H1 (cell line): Measurements from ENCODE around the gene PSMA5. TPM values are rescaled to one million over a fixed set of nuclear protein-coding genes. Genes with fewer than 3 reads are reported as not detected.

Experiments
- CTCF ChIA-PET: fragments of 300-600 bp; sonication (Branson Sonifier 250); formaldehyde crosslinking; loops from one replicate; lab custom pipeline; 2021; ENCODE audit not compliant: partially characterized antibody; lab: Charles Lee
- POLR2A ChIA-PET: fragments of 300-600 bp; sonication (Branson Sonifier 250); formaldehyde crosslinking; loops from one replicate; lab custom pipeline; 2021; ENCODE audit warnings: inconsistent platforms; ENCODE audit not compliant: partially characterized antibody; lab: Charles Lee
- DNase-seq, 2 experiments: peaks; one replicate each; pipeline versions ENCODE4 v3.0.0 to v3.0.0-alpha.2; 2010 to 2022; ENCODE audit warnings: low spot score in 2 of 2, low read depth in 1 of 2, mixed read lengths in 1 of 2
- FAIRE-seq: peaks from 2 replicates; lab custom pipeline; 2011; peaks lifted over from hg19 to GRCh38; lab: Jason Lieb, UNC
- H2AFZ ChIP-seq: 2 replicates; pipeline ENCODE4 v1.8.1; 2012; ENCODE audit warnings: low read length, inconsistent platforms
- H2AK5ac ChIP-seq: 2 replicates; pipeline ENCODE4 v1.6.1; 2013; ENCODE audit warnings: low read depth, low read length
- H2BK120ac ChIP-seq: replicated peaks from 2 replicates; pipeline ENCODE3; 2013; ENCODE audit warnings: low read depth, low read length, inconsistent platforms
- H2BK12ac ChIP-seq: 2 replicates; pipeline ENCODE4 v1.6.1; 2013; ENCODE audit warnings: low read depth, low read length
- H2BK15ac ChIP-seq: 2 replicates; pipeline ENCODE4 v1.6.1; 2013; ENCODE audit warnings: low read length
- H2BK20ac ChIP-seq: 2 replicates; pipeline ENCODE4 v1.6.1; 2013; ENCODE audit warnings: low read length
- H2BK5ac ChIP-seq: 2 replicates; pipeline ENCODE4 v1.6.1; 2013; ENCODE audit warnings: low read depth, low read length
- H3K14ac ChIP-seq: 2 replicates; pipeline ENCODE4 v1.6.1; 2013; ENCODE audit warnings: inconsistent platforms; ENCODE audit not compliant: insufficient read length
- H3K18ac ChIP-seq: 2 replicates; pipeline ENCODE4 v1.6.1; 2013; ENCODE audit warnings: low read length; ENCODE audit errors: extremely low read depth
- H3K23ac ChIP-seq: 2 replicates; pipeline ENCODE4 v1.6.1; 2013; ENCODE audit warnings: inconsistent platforms; ENCODE audit not compliant: insufficient read length
- H3K23me2 ChIP-seq: 2 replicates; pipeline ENCODE4 v1.6.1; 2013; ENCODE audit warnings: low read depth, low read length
- H3K27ac ChIP-seq: 2 replicates; pipeline ENCODE4 v1.6.1; 2011; ENCODE audit warnings: low read depth, low read length, inconsistent platforms
- H3K27me3 ChIP-seq, 4 experiments: replicated peaks in 1 of 4; 1 replicate in 1 of 4; 2 replicates in 3 of 4; pipeline versions ENCODE4 v1.6.1 to v1.8.1; 2011 to 2013; ENCODE audit warnings: low read length in 3 of 4, mild to moderate bottlenecking in 3 of 4, inconsistent platforms in 2 of 4, mixed read lengths in 2 of 4, moderate library complexity in 1 of 4; ENCODE audit not compliant: control insufficient read depth in 3 of 4, insufficient read depth in 3 of 4; ENCODE audit errors: extremely low read depth in 1 of 4
- H3K36me3 ChIP-seq, 4 experiments: 2 replicates each; pipeline versions ENCODE4 v1.6.1 to v1.8.1; 2011 to 2013; ENCODE audit warnings: mild to moderate bottlenecking in 4 of 4, low read length in 3 of 4, moderate library complexity in 2 of 4, control low read depth in 1 of 4, inconsistent platforms in 1 of 4; ENCODE audit not compliant: insufficient read depth in 4 of 4, control insufficient read depth in 2 of 4
- H3K4ac ChIP-seq: replicated peaks from 2 replicates; pipeline ENCODE3; 2013; ENCODE audit warnings: low read length, low read depth, mixed read lengths, inconsistent platforms; ENCODE audit not compliant: insufficient read length
- H3K4me1 ChIP-seq, 4 experiments: replicated peaks in 1 of 4; 1 replicate in 1 of 4; 2 replicates in 3 of 4; pipeline versions ENCODE4 v1.6.1 to v1.8.1; 2011 to 2013; ENCODE audit warnings: low read length in 3 of 4, inconsistent platforms in 2 of 4, mixed read lengths in 1 of 4; ENCODE audit not compliant: insufficient read depth in 4 of 4, control insufficient read depth in 3 of 4
- H3K4me2 ChIP-seq, 2 experiments: 2 replicates each; pipeline versions ENCODE4 v1.6.1 to v1.8.1; 2011 to 2013; ENCODE audit warnings: low read depth in 2 of 2, low read length in 2 of 2, control low read depth in 1 of 2, inconsistent platforms in 1 of 2, mild to moderate bottlenecking in 1 of 2; ENCODE audit not compliant: insufficient read depth in 1 of 2
- H3K4me3 ChIP-seq, 4 experiments: fragments of 200-600, 300-600 bp in 1 of 4; sonication (generic), shearing (Covaris generic), sonication (Bioruptor Twin) in 1 of 4; 2 replicates each; pipeline versions ENCODE4 v1.5.1 to v1.8.1; 2011 to 2016; ENCODE audit warnings: low read length in 4 of 4, low read depth in 3 of 4, control low read depth in 2 of 4, inconsistent platforms in 2 of 4, mild to moderate bottlenecking in 2 of 4, mixed read lengths in 1 of 4, moderate library complexity in 1 of 4; ENCODE audit not compliant: insufficient read depth in 2 of 4; ENCODE audit errors: extremely low read depth in 1 of 4
- H3K56ac ChIP-seq: replicated peaks from 2 replicates; pipeline ENCODE3; 2013; ENCODE audit warnings: low read depth, mild to moderate bottlenecking, mixed read lengths, low read length, inconsistent platforms; ENCODE audit not compliant: insufficient read length
- H3K79me1 ChIP-seq: 2 replicates; pipeline ENCODE4 v1.6.1; 2013; ENCODE audit warnings: low read depth, low read length, control low read depth
- H3K79me2 ChIP-seq, 2 experiments: 2 replicates each; pipeline versions ENCODE4 v1.6.1 to v1.8.1; 2012 to 2013; ENCODE audit warnings: low read length in 2 of 2, mild to moderate bottlenecking in 2 of 2, inconsistent platforms in 1 of 2; ENCODE audit not compliant: insufficient read depth in 2 of 2, control insufficient read depth in 1 of 2
- H3K9ac ChIP-seq, 4 experiments: replicated peaks in 1 of 4; 1 replicate in 1 of 4; 2 replicates in 3 of 4; pipeline versions ENCODE4 v1.6.1 to v1.8.1; 2011 to 2013; ENCODE audit warnings: low read depth in 3 of 4, low read length in 3 of 4, control low read depth in 2 of 4, mild to moderate bottlenecking in 2 of 4, moderate library complexity in 2 of 4, inconsistent platforms in 1 of 4; ENCODE audit errors: extremely low read depth in 1 of 4
- H3K9me3 ChIP-seq, 2 experiments: 2 replicates each; pipeline versions ENCODE4 v1.6.1 to v1.8.1; 2012 to 2013; ENCODE audit warnings: mild to moderate bottlenecking in 2 of 2, moderate library complexity in 2 of 2, control low read depth in 1 of 2, inconsistent platforms in 1 of 2, low read depth in 1 of 2, low read length in 1 of 2, mixed read lengths in 1 of 2; ENCODE audit not compliant: insufficient read depth in 2 of 2
- H4K20me1 ChIP-seq, 2 experiments: replicated peaks in 1 of 2; 2 replicates each; pipeline versions ENCODE3 to v1.8.1; 2011 to 2013; ENCODE audit warnings: inconsistent platforms in 2 of 2, low read length in 2 of 2, mild to moderate bottlenecking in 1 of 2; ENCODE audit not compliant: insufficient read depth in 2 of 2, control insufficient read depth in 1 of 2
- H4K5ac ChIP-seq: 2 replicates; pipeline ENCODE4 v1.6.1; 2013; ENCODE audit warnings: low read length, low read depth, mixed read lengths, inconsistent platforms; ENCODE audit not compliant: insufficient read length
- H4K8ac ChIP-seq: 2 replicates; pipeline ENCODE4 v1.8.0; 2013; ENCODE audit warnings: mild to moderate bottlenecking, moderate library complexity, low read length, inconsistent platforms; ENCODE audit not compliant: insufficient read depth; ENCODE audit errors: extremely low read depth
- H4K91ac ChIP-seq: replicated peaks from 2 replicates; pipeline ENCODE3; 2013; ENCODE audit warnings: low read length, mixed read lengths, inconsistent platforms; ENCODE audit not compliant: insufficient read length
- CBX8 ChIP-seq: fragments of 300-800, 300-1000 bp; sonication (generic); IDR thresholded peaks from 2 replicates; pipeline ENCODE4 v1.7.1; 2016; ENCODE audit warnings: low read depth, low read length, borderline replicate concordance
- WGBS, 2 experiments: shearing (Covaris generic) in 1 of 2; methylation state at CpG; one replicate each; pipeline versions ENCODE4 v1.1.6 to v1.1.7; 2013 to 2015; ENCODE audit warnings: low lambda C conversion rate in 2 of 2, mixed read lengths in 2 of 2, inconsistent platforms in 1 of 2, low coverage in 1 of 2, missing lambda C conversion rate in 1 of 2; ENCODE audit not compliant: insufficient replicate concordance in 2 of 2, insufficient coverage in 1 of 2, insufficient read length in 1 of 2; ENCODE audit errors: extremely low coverage in 1 of 2, missing lambda C conversion rate in 1 of 2; 5-methylcytosine and 5-hydroxymethylcytosine counted together
- polyA plus RNA-seq, 7 experiments: library from polyadenylated mRNA; depleted of rRNA in 3 of 7; stranded (reverse) in 5 of 7; unstranded in 2 of 7; fragments of >200 nt in 5 of 7; fragments of 200-250 nt in 2 of 7; gene quantifications; 1 replicate in 5 of 7; 2 replicates in 1 of 7; 4 replicates in 1 of 7; pipeline versions ENCODE4 v1.2.1 to v1.2.3, GENCODE V29; 2011 to 2013; ENCODE audit warnings: missing spikeins in 2 of 7, mixed read lengths in 2 of 7
- total RNA-seq: library from RNA; stranded (reverse); fragmentation: NEBNext Ultra II Directional; extraction: Animal tissue kit (Norgen Biotek cat#: 25700); gene quantifications from 2 replicates; pipeline ENCODE4 v1.2.1, GENCODE V29; 2021

The PSMA5 gene
- total and polyA plus RNA-seq, 2 of the 8 experiments (the other 6 are each of a cell fraction or from before 2014, with no cell fraction given), result 140 to 166 TPM

GRCh38 chr1:109433322-109433721 is 7.1 kb upstream of the PSMA5 start:
- DNase-seq (no peak), FAIRE-seq (no peak)
- Histone ChIP-seq H3K56ac (no peak overlapping the region), H3K79me1 (no peaks in the 10 kb centered on the region), H3K27ac (no peak overlapping the region), H2BK15ac (no peak overlapping the region), H3K9ac (no peak overlapping the region), H3K4me1 (no peaks in the 10 kb centered on the region), H3K4me3 (no peak overlapping the region), H4K8ac (no peak overlapping the region), H2AFZ (no peak overlapping the region), H4K20me1 (no peaks in the 10 kb centered on the region), H2BK120ac (no peak overlapping the region), H3K23ac (no peak overlapping the region), H3K4ac (no peak overlapping the region), H3K36me3 (no peaks in the 10 kb centered on the region), H3K4me2 (no peak overlapping the region), H3K14ac (no peak overlapping the region), H2AK5ac (no peak overlapping the region), H3K23me2 (no peaks in the 10 kb centered on the region; the same call in 1 of the 2 replicates), H4K91ac (no peak overlapping the region), H3K18ac (no peak overlapping the region), H2BK5ac (no peak overlapping the region), H2BK20ac (no peak overlapping the region), H2BK12ac (no peak overlapping the region), H3K79me2 (no peaks in the 10 kb centered on the region), H3K27me3 (no peaks in the 10 kb centered on the region), H4K5ac (no peak overlapping the region), H3K9me3 (peaks cover 0 to 8% of the 10 kb centered on the region in 2 experiments; a peak in 1 of 4 replicates)
- 92% methylated on average over 1 of the region's 1 CpG; no CpG with 5 or more reads in 1 of the 2 experiments for WGBS, 2 experiments
- POLR2A ChIA-PET, result interaction anchor here (0.7 kb wide), 1 partner anchor 10 kb away, joined by 3 read pairs; no protein-coding TSS in a partner anchor
- CTCF ChIA-PET, result interaction anchor here (0.8 to 1.0 kb wide), 2 partner anchors 58 to 100 kb away, joined by 3 read pairs; no protein-coding TSS in a partner anchor
- no peak for TF ChIP-seq CBX8
